Ovary (tissue), 3 donors: Measurements from ENCODE around the gene HNRNPLL.

Experiments used
- POLR2A ChIP-seq: fragments of 450-650 bp; IDR thresholded peaks from one replicate; pipeline ENCODE4 v1.6.1; 2017; ENCODE audit warnings: antibody characterized with exemption, mild to moderate bottlenecking, moderate library complexity
- TF ChIP-seq, protein P1 (sequence below), 3 donors: fragments of 450-650 bp in 2 of 3; fragments of 200-600 bp in 1 of 3; IDR thresholded peaks; one replicate each; pipeline versions ENCODE4 v1.5.1 to v1.8.0; 2016 to 2022; ENCODE audit warnings: antibody characterized with exemption in 3 of 3, mild to moderate bottlenecking in 1 of 3
- donor health status: DM: no; HTN: no; CAD: no.

DNA sequence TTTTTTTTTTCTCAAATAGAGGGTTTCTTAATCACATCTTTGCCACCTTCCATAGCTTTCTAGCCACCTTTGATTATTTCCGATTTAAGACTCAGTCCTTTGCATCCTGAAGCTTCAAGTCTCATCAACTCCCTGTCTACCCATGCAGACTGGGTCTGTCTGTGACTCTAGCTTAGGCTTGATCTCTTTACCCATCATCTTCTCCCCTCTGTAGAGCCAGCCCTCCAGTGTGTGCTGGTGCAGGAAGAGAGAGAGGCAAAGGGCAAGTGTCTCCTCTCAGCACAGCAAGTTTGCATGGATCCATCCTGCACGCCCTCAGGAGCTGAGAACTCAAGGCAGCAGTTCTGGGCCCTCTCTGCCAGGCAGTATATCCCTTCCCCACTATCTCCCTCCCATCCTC is 70.4 kb downstream of the HNRNPLL start:
- TF ChIP-seq, protein P1, sequence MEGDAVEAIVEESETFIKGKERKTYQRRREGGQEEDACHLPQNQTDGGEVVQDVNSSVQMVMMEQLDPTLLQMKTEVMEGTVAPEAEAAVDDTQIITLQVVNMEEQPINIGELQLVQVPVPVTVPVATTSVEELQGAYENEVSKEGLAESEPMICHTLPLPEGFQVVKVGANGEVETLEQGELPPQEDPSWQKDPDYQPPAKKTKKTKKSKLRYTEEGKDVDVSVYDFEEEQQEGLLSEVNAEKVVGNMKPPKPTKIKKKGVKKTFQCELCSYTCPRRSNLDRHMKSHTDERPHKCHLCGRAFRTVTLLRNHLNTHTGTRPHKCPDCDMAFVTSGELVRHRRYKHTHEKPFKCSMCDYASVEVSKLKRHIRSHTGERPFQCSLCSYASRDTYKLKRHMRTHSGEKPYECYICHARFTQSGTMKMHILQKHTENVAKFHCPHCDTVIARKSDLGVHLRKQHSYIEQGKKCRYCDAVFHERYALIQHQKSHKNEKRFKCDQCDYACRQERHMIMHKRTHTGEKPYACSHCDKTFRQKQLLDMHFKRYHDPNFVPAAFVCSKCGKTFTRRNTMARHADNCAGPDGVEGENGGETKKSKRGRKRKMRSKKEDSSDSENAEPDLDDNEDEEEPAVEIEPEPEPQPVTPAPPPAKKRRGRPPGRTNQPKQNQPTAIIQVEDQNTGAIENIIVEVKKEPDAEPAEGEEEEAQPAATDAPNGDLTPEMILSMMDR (IDR thresholded peaks at IDR 0.05), result no peak
- TF ChIP-seq POLR2A, result no peak
